Endodermal cell (in vitro differentiated cells): ENCODE data around the gene ZDHHC11. TPM values are rescaled to one million over a fixed set of nuclear protein-coding genes. Genes with fewer than 3 reads are reported as not detected.
"Not testable (repeated sequence)": the region's sequence is repeated elsewhere in the genome, so short reads cannot be mapped to it uniquely, and the experiment has no call there.

Experiments
- DNase-seq: peaks from one replicate; pipeline ENCODE4 v3.0.0-alpha.2; 2017
- H3K27ac ChIP-seq: 2 replicates; pipeline ENCODE4 v1.5.1; 2013; ENCODE audit warnings: mild to moderate bottlenecking, low read depth, low read length, moderate library complexity
- H3K27me3 ChIP-seq: 2 replicates; pipeline ENCODE4 v1.6.1; 2013; ENCODE audit warnings: mild to moderate bottlenecking, low read length, moderate library complexity; ENCODE audit not compliant: insufficient read depth, control insufficient read depth, poor library complexity, severe bottlenecking
- H3K36me3 ChIP-seq: 2 replicates; pipeline ENCODE4 v1.7.0; 2013; ENCODE audit warnings: mild to moderate bottlenecking, low read length, moderate library complexity; ENCODE audit not compliant: control insufficient read depth, insufficient read depth
- H3K4me1 ChIP-seq: one replicate; pipeline ENCODE4 v1.7.0; 2013; ENCODE audit warnings: low read length; ENCODE audit not compliant: control insufficient read depth, insufficient read depth
- H3K4me3 ChIP-seq: 2 replicates; pipeline ENCODE4 v1.5.1; 2013; ENCODE audit warnings: mild to moderate bottlenecking, low read length, moderate library complexity
- H3K9ac ChIP-seq: 2 replicates; pipeline ENCODE4 v1.6.1; 2013; ENCODE audit warnings: mild to moderate bottlenecking, low read length, moderate library complexity; ENCODE audit not compliant: poor library complexity, severe bottlenecking; ENCODE audit errors: extremely low read depth
- H3K9me3 ChIP-seq: 2 replicates; pipeline ENCODE4 v1.6.1; 2013; ENCODE audit warnings: mild to moderate bottlenecking, low read length, moderate library complexity; ENCODE audit not compliant: control insufficient read depth
- H3K27ac Mint-ChIP-seq: 2 replicates; pipeline ENCODE4 v1.8.0; 2020; ENCODE audit warnings: mixed read lengths
- H3K27me3 Mint-ChIP-seq: 2 replicates; pipeline ENCODE4 v1.8.0; 2021; ENCODE audit warnings: mild to moderate bottlenecking, mixed read lengths; ENCODE audit not compliant: insufficient read depth
- H3K36me3 Mint-ChIP-seq: 2 replicates; pipeline ENCODE4 v1.8.0; 2020; ENCODE audit warnings: low read depth, mixed read lengths
- H3K4me1 Mint-ChIP-seq: 2 replicates; pipeline ENCODE4 v1.8.0; 2020; ENCODE audit warnings: mixed read lengths
- H3K4me3 Mint-ChIP-seq: 2 replicates; pipeline ENCODE4 v1.8.0; 2020; ENCODE audit warnings: mild to moderate bottlenecking, moderate library complexity, mixed read lengths
- H3K9me3 Mint-ChIP-seq: 2 replicates; pipeline ENCODE4 v1.8.0; 2020; ENCODE audit warnings: mild to moderate bottlenecking, mixed read lengths
- CTCF ChIP-seq: fragments of 200-600 bp; sonication (generic); conservative IDR thresholded peaks from 2 replicates; pipeline ENCODE4 v1.5.0; 2021; ENCODE audit warnings: antibody characterized with exemption, mild to moderate bottlenecking
- WGBS, 2 experiments: methylation state at CpG; one replicate each; pipeline versions ENCODE4 v1.1.5 to v1.1.7; 2013; ENCODE audit warnings: missing lambda C conversion rate in 2 of 2, mixed read lengths in 1 of 2; ENCODE audit not compliant: insufficient coverage in 1 of 2, insufficient read length in 1 of 2; 5-methylcytosine and 5-hydroxymethylcytosine counted together
- total RNA-seq, 2 donors: library from RNA; stranded (reverse); fragmentation: NEBNext Ultra II Directional in 1 of 2; extraction: Animal tissue kit (Norgen Biotek cat#: 25700) in 1 of 2; gene quantifications; 2 replicates in 1 of 2; 3 replicates in 1 of 2; pipeline ENCODE4 v1.2.1, GENCODE V29; 2021

The ZDHHC11 gene
- total RNA-seq, 2 donors from 2014 or later: 10.6 to 28.9 TPM

- no peaks in the 10 kb centered on the region for H3K9me3 Mint-ChIP-seq
Measured at GRCh38 chr5:756865-757345, 93.9 kb downstream of the ZDHHC11 start.

GRCh38 chr5:756171-756570 is 94.6 kb downstream of the ZDHHC11 start:
- Histone ChIP-seq H3K9me3 (no peaks in the 10 kb centered on the region), H3K27me3 (no peaks in the 10 kb centered on the region), H3K36me3 (no peaks in the 10 kb centered on the region), H3K4me1 (peaks cover 4% of the 10 kb centered on the region), H3K4me3 (no peak overlapping the region), H3K9ac (no peak overlapping the region), H3K27ac (no peak overlapping the region)
- DNase-seq: peak; percentile 25
- H3K4me1 Mint-ChIP-seq: no peaks in the 10 kb centered on the region
- H3K9me3 Mint-ChIP-seq: no peaks in the 10 kb centered on the region
- no peak overlapping the region for H3K27ac Mint-ChIP-seq
- peaks cover 6% of the 10 kb centered on the region for H3K27me3 Mint-ChIP-seq
- WGBS, 2 experiments: 92% methylated on average over 10 of the region's 10 CpGs; no CpG with 5 or more reads in 1 of the 2 experiments
- H3K36me3 Mint-ChIP-seq: no peaks in the 10 kb centered on the region
- no peak overlapping the region for H3K4me3 Mint-ChIP-seq
- no peak for TF ChIP-seq CTCF

More at GRCh38 chr5:756865-757345, 93.9 kb downstream of the ZDHHC11 start:
- H3K4me1 ChIP-seq: peaks cover 4% of the 10 kb centered on the region
- H3K36me3 Mint-ChIP-seq: no peaks in the 10 kb centered on the region
- no peak for TF ChIP-seq CTCF
- H3K4me1 Mint-ChIP-seq: no peaks in the 10 kb centered on the region
- 78 to 88% methylated on average over 3 to 11 of the region's 11 CpGs for WGBS, 2 experiments
- no peak overlapping the region for H3K27ac Mint-ChIP-seq
- H3K9me3 ChIP-seq: no peaks in the 10 kb centered on the region
- H3K36me3 ChIP-seq: no peaks in the 10 kb centered on the region
- peak; percentile 45 for DNase-seq
- no peak overlapping the region for H3K9ac ChIP-seq
- H3K4me3 Mint-ChIP-seq: no peak overlapping the region
- peak overlapping the region; percentile 41 for H3K27ac ChIP-seq
- H3K27me3 Mint-ChIP-seq: peaks cover 7% of the 10 kb centered on the region
- no peaks in the 10 kb centered on the region for H3K27me3 ChIP-seq
- no peak overlapping the region for H3K4me3 ChIP-seq

DNA sequence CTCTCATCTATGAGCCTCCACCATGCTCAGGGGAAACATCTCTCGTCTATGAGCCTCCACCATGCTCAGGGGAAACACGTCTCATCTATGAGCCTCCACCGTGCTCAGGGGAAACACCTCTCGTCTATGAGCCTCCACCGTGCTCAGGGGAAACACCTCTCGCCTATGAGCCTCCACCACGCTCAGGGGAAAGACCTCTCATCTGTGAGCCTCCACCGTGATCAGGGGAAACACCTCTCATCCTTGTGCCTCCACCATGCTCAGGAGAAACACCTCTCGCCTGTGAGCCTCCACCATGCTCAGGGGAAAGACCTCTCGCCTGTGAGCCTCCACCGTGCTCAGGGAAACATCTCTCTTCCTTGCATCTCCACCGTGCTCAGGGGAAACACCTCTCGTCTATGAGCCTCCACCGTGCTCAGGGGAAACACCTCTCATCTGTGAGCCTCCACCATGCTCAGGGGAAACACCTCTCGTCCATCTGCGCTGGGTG is 96.6 kb downstream of the ZDHHC11 start:
- 69 to 70% methylated on average over 10 to 16 of the region's 16 CpGs for WGBS, 2 experiments
- H3K4me3 ChIP-seq, H3K9ac ChIP-seq, H3K36me3 ChIP-seq, H3K4me1 ChIP-seq, H3K36me3 Mint-ChIP-seq, H3K4me3 Mint-ChIP-seq, H3K4me1 Mint-ChIP-seq, H3K9me3 Mint-ChIP-seq, H3K27me3 ChIP-seq, H3K27ac Mint-ChIP-seq, H3K27me3 Mint-ChIP-seq, H3K27ac ChIP-seq, H3K9me3 ChIP-seq: not testable (repeated sequence)
- peak; percentile 35 for DNase-seq

- H3K36me3 ChIP-seq, H3K27ac Mint-ChIP-seq, DNase-seq, H3K4me3 ChIP-seq, H3K9ac ChIP-seq, H3K9me3 Mint-ChIP-seq, H3K4me3 Mint-ChIP-seq, H3K27me3 ChIP-seq, H3K4me1 Mint-ChIP-seq, H3K36me3 Mint-ChIP-seq, H3K4me1 ChIP-seq, H3K27ac ChIP-seq, H3K9me3 ChIP-seq, H3K27me3 Mint-ChIP-seq: not testable (repeated sequence)
- 83 to 86% methylated on average over 4 to 13 of the region's 19 CpGs for WGBS, 2 experiments
Measured at GRCh38 chr5:753567-754142, 97.1 kb downstream of the ZDHHC11 start.

- not testable (repeated sequence) for H3K9me3 Mint-ChIP-seq, H3K9ac ChIP-seq, H3K36me3 Mint-ChIP-seq, H3K4me1 Mint-ChIP-seq, H3K4me3 Mint-ChIP-seq, H3K27ac Mint-ChIP-seq, H3K4me1 ChIP-seq, H3K9me3 ChIP-seq, H3K4me3 ChIP-seq, H3K27me3 Mint-ChIP-seq, H3K27me3 ChIP-seq, DNase-seq, H3K36me3 ChIP-seq, H3K27ac ChIP-seq
- WGBS, 2 experiments: 90% methylated on average over 11 of the region's 20 CpGs; no CpG with 5 or more reads in 1 of the 2 experiments
Measured at GRCh38 chr5:752532-753115, 98.2 kb downstream of the ZDHHC11 start.
